OCI-LY7 (cell line): Measurements from ENCODE around the gene EIF3M.
"Not testable (repeated sequence)": the region's sequence is repeated elsewhere in the genome, so short reads cannot be mapped to it uniquely, and the experiment has no call there.

Experiments used
- EZH2phosphoT487 ChIP-seq: fragments of 200-600 bp; sonication (generic); IDR thresholded peaks from 2 replicates; pipeline ENCODE4 v1.6.1; 2018; ENCODE audit warnings: low read depth, borderline replicate concordance, mild to moderate bottlenecking, mixed run types, antibody characterized with exemption, low read length, moderate library complexity, mixed read lengths
- TF ChIP-seq, protein P1 (sequence below): fragments of 200-600 bp; sonication (generic); conservative IDR thresholded peaks from 2 replicates; pipeline ENCODE4 v1.5.1; 2014; ENCODE audit warnings: mild to moderate bottlenecking, antibody characterized with exemption, low read length, moderate library complexity, mixed read lengths

- TF ChIP-seq, protein P1, sequence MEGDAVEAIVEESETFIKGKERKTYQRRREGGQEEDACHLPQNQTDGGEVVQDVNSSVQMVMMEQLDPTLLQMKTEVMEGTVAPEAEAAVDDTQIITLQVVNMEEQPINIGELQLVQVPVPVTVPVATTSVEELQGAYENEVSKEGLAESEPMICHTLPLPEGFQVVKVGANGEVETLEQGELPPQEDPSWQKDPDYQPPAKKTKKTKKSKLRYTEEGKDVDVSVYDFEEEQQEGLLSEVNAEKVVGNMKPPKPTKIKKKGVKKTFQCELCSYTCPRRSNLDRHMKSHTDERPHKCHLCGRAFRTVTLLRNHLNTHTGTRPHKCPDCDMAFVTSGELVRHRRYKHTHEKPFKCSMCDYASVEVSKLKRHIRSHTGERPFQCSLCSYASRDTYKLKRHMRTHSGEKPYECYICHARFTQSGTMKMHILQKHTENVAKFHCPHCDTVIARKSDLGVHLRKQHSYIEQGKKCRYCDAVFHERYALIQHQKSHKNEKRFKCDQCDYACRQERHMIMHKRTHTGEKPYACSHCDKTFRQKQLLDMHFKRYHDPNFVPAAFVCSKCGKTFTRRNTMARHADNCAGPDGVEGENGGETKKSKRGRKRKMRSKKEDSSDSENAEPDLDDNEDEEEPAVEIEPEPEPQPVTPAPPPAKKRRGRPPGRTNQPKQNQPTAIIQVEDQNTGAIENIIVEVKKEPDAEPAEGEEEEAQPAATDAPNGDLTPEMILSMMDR, result not testable (repeated sequence)
- TF ChIP-seq EZH2phosphoT487, result not testable (repeated sequence)
Observed at GRCh38 chr11:32608826-32609225, 25.2 kb downstream of the EIF3M start.
